GM18498 (cell line): ENCODE results near the gene PDE8B.

Experiments used
- ATAC-seq: cut with Tn5 transposase; IDR thresholded peaks from one replicate; pipeline ENCODE4 v1.9.1; 2021; ENCODE audit warnings: mild to moderate bottlenecking, moderate library complexity; ENCODE audit not compliant: unreplicated experiment

The PDE8B gene

GRCh38 chr5:77394064-77394715 lies 183.7 kb downstream of the PDE8B start:
- no peak for ATAC-seq

DNA sequence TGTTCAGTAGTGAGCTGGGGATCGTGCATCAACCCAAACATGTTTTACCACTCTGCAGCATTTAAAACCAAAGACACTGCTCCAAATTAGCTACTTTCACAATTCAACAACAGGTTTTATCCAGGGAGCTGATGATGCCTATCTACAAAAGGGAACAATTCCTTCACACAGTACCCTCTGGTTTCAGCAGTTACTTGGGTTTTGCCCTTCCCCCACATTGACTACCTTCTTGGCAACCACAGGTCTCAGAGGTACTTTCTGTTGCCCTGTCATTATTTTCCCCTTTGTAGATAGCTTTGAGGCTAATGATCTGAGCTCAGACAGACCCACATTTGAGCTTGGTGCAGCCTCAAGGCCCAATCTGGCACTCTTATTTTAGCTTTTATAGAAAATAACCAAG lies 185.5 kb downstream of the PDE8B start:
- no peak for ATAC-seq

GRCh38 chr5:77397686-77398292 lies 187.3 kb downstream of the PDE8B start:
- ATAC-seq, result no peak

DNA sequence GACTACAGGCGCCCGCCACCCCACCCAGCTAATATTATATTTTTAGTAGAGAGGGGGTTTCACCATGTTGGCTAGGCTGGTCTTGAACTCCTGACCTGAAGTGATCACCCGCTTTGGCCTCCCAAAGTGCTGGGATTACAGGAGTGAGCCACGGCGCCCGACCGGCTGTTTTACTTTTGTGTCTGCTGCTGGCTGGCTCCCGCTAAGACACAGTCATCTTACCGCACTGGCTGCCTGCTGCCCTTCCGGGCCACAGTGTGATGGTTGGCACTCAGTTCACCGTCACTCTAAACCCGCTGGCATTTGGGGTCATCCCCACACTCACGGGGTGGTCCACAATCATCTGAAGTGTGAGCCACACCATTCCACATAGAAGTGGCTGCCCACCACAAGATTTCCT lies 188.0 kb downstream of the PDE8B start:
- no peak for ATAC-seq

GRCh38 chr5:77398896-77399295 lies 188.4 kb downstream of the PDE8B start:
- no peak for ATAC-seq

DNA sequence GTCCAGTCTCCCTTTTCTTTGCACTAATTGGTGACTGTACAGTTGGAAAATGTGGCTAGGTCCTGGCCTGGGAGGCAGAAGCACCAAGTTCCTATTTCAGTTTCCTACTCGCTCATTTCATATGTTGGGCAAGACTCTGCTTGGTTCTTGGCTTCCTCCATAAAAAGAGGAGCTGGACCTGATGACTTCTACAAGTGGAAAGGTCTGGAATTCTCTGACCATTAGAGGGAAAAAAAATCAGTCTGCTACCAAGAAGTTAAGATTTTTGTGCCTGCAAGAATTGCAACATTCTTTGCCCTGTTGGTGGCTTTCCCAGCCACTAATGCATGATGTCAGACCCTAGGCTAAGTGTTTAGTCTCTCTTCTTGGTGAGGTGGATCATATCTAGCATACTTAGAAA lies 190.2 kb downstream of the PDE8B start:
- ATAC-seq, result no peak

GRCh38 chr5:77402796-77403195 lies 192.3 kb downstream of the PDE8B start:
- ATAC-seq, result no peak

GRCh38 chr5:77407152-77407551 lies 196.7 kb downstream of the PDE8B start:
- ATAC-seq, result no peak

DNA sequence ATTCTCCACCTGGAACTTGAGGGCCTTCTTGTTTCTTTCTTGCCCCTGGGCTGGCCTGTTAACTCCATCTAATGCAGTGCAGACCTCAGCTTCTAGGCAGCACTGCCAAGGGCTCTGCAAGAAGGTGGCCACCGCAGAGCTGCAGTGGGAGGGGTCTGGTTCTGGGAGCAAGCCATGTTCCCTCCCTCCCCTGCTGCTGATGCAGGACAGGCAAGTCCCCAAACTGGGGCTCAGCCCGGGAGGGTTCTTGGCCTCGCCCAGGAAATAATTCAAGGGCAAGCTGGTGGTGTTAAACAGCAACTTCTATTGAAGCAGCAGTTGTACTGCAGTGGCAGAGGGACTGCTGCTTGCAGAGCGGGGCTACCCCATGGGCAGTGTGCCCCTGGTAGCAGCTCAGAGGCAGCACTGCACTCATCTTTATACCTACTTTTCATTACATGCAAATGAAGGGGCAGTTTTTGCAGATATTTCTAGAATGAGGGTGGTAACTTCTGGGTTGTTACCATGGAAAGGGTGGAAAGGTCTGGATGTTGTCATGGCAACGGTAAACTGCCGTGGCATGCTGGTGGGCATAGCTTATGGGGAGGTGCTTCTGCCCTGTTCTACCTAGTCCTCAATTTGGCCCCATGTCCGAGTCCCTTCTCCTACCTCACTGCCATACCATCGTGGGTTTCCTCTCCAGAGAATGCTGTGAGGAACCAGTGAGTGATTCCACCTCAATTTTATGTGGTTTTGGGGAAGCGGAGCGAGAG lies 199.6 kb downstream of the PDE8B start:
- ATAC-seq, result no peak

- no peak for ATAC-seq
Measured at GRCh38 chr5:77413049-77413448, 202.6 kb downstream of the PDE8B start.

GRCh38 chr5:77418162-77418561 lies 207.7 kb downstream of the PDE8B start:
- no peak for ATAC-seq

GRCh38 chr5:77418601-77419581 lies 208.4 kb downstream of the PDE8B start:
- no peak for ATAC-seq

DNA sequence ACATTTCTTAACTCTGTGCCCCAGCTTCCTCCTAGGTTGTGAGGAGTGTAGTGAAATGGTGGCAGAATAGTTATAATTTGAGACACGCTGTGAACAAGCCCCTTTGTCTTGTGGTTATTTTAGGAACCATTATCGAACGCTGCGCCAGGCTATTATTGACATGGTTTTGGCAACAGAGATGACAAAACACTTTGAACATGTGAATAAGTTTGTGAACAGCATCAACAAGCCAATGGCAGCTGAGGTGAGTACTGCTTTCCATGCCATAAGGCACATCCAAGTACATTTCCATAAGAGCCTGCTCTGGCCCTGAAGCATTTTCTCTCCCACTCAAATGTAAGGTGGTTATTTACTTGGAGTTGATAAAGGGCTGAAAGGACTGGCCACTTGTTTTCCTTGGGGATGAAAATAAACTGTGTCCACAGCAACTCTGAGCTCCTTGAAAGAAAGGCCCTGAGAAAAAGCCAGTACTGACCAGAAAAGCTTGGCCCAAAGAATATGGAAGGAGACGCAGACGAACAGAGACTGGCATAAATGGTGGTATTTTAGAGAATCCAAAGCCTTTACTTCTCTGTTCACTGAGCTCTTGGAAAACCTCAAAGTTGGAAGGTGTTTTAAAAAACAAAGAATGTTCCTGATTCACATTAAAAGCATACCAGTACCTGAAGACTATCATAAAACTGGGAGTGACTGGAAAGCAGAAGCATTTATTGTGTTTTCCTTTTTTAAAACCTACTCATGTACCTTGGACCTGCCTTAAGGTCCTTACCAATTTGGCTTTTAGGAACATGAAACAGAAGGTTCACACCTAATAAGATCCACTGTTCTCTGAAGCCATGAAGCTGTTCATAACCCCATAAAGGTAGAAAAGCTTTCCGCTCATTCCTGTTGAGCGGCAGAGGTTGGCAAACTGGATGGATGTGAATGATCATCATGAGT lies 209.4 kb downstream of the PDE8B start:
- no peak for ATAC-seq

DNA sequence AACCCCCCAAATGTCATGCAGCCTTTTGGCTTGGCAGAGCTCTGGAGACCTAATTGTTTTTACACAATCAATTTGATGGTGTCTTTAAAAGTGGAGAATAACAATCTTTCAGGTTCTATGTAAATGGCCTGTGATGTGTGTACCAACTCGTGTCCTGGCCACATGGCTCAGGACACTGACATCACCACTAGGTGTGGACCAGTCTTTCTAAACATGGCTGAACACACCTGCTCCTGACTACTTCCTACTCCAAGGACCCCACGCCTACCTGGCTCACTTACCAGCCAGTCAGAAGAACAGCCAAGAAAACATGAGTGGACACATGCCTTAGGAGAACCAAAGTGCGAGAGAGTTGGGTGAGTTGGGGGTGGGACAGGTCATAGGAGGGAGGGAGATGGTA lies 210.5 kb downstream of the PDE8B start:
- ATAC-seq, result no peak

- ATAC-seq, result no peak
Measured at GRCh38 chr5:77423022-77423750, 212.7 kb downstream of the PDE8B start.

DNA sequence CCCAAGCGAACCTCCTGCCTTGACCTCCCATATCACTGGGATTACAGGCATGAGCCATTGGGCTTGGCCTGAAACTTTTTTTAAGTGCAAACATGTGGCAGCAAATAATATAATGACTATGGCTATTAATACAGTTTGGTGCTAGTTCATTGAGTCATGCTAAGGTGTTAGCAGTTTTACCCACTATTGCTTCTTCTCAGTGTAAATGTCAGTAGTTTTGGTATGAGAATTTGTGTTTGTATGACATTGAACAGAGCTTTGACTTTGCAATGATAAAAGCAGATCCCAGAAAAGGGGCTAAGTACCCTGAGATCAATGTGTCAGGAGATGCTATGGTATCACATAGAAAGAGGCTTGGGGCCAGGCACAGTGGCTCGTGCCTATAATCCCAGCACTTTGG lies 214.4 kb downstream of the PDE8B start:
- no peak for ATAC-seq

DNA sequence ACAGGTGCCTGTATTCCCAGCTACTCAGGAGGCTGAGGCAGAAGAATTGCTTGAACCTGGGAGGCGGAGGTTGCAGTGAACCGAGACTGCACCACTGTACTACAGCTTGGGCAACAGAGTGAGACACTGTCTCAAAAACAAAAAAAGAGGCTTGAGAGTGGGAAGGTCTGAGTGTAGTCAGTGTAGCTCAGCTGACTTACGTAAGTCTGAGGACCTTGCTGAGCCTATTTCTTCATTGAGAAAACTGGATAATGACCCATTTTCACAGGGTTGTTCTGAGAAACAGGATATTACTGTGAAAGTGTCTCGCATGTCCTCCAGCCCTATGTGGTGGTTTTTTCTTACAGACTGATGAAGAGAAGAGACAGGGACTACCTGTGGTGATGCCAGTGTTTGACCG lies 214.9 kb downstream of the PDE8B start:
- no peak for ATAC-seq

DNA sequence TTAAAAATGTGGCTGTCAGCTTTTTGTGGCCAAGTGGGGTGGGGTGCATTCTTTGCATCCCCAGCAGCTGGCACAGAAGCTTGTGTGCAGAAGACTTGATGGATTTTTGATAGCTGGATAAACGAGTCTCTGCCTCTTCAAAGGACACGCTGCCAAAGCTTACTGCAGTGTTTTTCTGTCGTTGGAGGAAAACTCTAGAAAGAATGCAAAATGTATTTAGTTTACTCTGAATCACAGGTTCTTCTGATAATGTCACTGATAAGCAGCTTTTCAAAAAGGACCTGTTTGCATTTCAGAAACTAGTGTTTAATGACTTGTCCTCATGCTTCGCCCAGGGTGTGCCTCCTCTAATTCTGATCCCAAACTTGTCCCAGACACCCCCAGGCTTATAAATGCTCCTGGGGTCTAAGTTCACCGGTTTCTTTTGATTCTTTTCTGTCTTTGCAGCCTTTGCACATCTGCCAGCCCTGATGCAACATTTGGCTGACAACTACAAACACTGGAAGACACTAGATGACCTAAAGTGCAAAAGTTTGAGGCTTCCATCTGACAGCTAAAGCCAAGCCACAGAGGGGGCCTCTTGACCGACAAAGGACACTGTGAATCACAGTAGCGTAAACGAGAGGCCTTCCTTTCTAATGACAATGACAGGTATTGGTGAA lies 215.6 kb downstream of the PDE8B start:
- no peak for ATAC-seq

DNA sequence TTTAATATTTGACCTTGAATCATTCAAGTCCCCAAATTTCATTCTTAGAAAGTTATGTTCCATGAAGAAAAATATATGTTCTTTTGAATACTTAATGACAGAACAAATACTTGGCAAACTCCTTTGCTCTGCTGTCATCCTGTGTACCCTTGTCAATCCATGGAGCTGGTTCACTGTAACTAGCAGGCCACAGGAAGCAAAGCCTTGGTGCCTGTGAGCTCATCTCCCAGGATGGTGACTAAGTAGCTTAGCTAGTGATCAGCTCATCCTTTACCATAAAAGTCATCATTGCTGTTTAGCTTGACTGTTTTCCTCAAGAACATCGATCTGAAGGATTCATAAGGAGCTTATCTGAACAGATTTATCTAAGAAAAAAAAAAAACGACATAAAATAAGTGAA lies 216.2 kb downstream of the PDE8B start:
- ATAC-seq, result no peak
